ENCODE measurements around the gene GABARAPL2.

DNA sequence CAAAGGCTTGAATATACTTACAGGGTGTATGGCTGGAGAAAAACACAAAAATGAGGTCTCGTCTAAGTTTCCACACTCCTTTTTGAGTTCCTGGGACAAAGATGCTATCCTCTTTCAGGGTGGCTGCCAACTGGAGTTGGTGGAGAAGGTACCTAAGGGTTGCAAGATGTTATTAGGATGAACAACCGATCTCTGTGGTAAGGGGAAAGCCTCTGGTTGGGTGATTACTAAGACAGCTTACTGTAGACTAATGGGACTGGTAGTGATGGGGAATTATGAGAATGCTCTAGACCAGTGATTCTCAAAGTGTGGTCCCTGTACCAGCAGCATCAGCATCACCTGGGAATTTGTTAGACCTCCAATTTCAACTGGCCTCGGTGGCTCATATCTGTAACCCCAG lies 50.9 kb downstream of the GABARAPL2 start:
- TF ChIP-seq EP300 (conservative IDR thresholded peaks at IDR 0.05; ENCODE audit: poor library complexity, severe bottlenecking), result no peak
- TF ChIP-seq CTCF (IDR thresholded peaks at IDR 0.05; ENCODE audit: poor library complexity, severe bottlenecking), result no peak
- no peak for TF ChIP-seq EZH2 (IDR thresholded peaks at IDR 0.05; ENCODE audit: borderline replicate concordance, insufficient read depth, low read length, poor library complexity, severe bottlenecking)
- TF ChIP-seq POLR2AphosphoS5 (IDR thresholded peaks at IDR 0.05), result no peak
- TF ChIP-seq RAD21 (conservative IDR thresholded peaks at IDR 0.05), result no peak
- no peak for TF ChIP-seq MXI1 (conservative IDR thresholded peaks at IDR 0.05; ENCODE audit: poor library complexity, severe bottlenecking)
- no peak for TF ChIP-seq REST (IDR thresholded peaks at IDR 0.05; ENCODE audit: borderline replicate concordance)
- TF ChIP-seq SMC3 (conservative IDR thresholded peaks at IDR 0.05; ENCODE audit: poor library complexity), result no peak
- TF ChIP-seq TAF1 (IDR thresholded peaks at IDR 0.05; ENCODE audit: low read depth), result no peak

Data from neural cell (in vitro differentiated cells).